Measurements from ENCODE around the gene SLC45A2.

SLC45A2 gene

GRCh38 chr5:33975852-33976251, 8.6 kb downstream of the SLC45A2 start:
- TF ChIP-seq CTCF (IDR thresholded peaks at IDR 0.05) = no peak

GRCh38 chr5:33973271-33973670, 11.2 kb downstream of the SLC45A2 start:
- TF ChIP-seq CTCF (IDR thresholded peaks at IDR 0.05) = no peak

GRCh38 chr5:33969572-33970452, 14.7 kb downstream of the SLC45A2 start:
- TF ChIP-seq CTCF (IDR thresholded peaks at IDR 0.05) = peak; percentile 81

GRCh38 chr5:33968211-33969005, 16.1 kb downstream of the SLC45A2 start:
- TF ChIP-seq CTCF (IDR thresholded peaks at IDR 0.05) = no peak

GRCh38 chr5:33966805-33967204, 17.7 kb downstream of the SLC45A2 start:
- TF ChIP-seq CTCF (IDR thresholded peaks at IDR 0.05) = no peak

- no peak for TF ChIP-seq CTCF (IDR thresholded peaks at IDR 0.05)
Observed at GRCh38 chr5:33964132-33964700, 20.3 kb downstream of the SLC45A2 start.

GRCh38 chr5:33958176-33958575, 26.3 kb downstream of the SLC45A2 start:
- TF ChIP-seq CTCF (IDR thresholded peaks at IDR 0.05) = no peak

Measured in LNCAP (cell line).